IgD-negative memory B cell (primary cell): ENCODE measurements around the gene BRCA2. TPM values are rescaled to one million over a fixed set of nuclear protein-coding genes. Genes with fewer than 3 reads are reported as not detected.

Source experiments
- H3K27ac Mint-ChIP-seq, 3 donors: one replicate each; pipeline ENCODE4 v1.8.0; 2020 to 2022; ENCODE audit warnings: mild to moderate bottlenecking in 3 of 3, mixed read lengths in 3 of 3, moderate library complexity in 1 of 3
- H3K27me3 Mint-ChIP-seq: one replicate; pipeline ENCODE4 v1.8.0; 2021; ENCODE audit warnings: mixed read lengths
- H3K36me3 Mint-ChIP-seq: one replicate; pipeline ENCODE4 v1.8.0; 2020; ENCODE audit warnings: mild to moderate bottlenecking, mixed read lengths
- H3K4me1 Mint-ChIP-seq, 3 donors: one replicate each; pipeline ENCODE4 v1.8.0; 2020 to 2022; ENCODE audit warnings: mixed read lengths in 3 of 3, mild to moderate bottlenecking in 1 of 3
- H3K4me3 Mint-ChIP-seq, 4 donors: one replicate each; pipeline ENCODE4 v1.8.0; 2020 to 2022; ENCODE audit warnings: mild to moderate bottlenecking in 4 of 4, mixed read lengths in 4 of 4, moderate library complexity in 3 of 4
- H3K9me3 Mint-ChIP-seq, 3 donors: one replicate each; pipeline ENCODE4 v1.8.0; 2020 to 2021; ENCODE audit warnings: mixed read lengths in 3 of 3, mild to moderate bottlenecking in 1 of 3
- polyA plus RNA-seq: library from polyadenylated mRNA; unstranded; fragments of 300-500 nt; fragmentation: Illumina TruSeq; gene quantifications from one replicate; pipeline ENCODE4 v1.2.3, GENCODE V29; 2021

The BRCA2 gene
- polyA plus RNA-seq, 1 donor from 2014 or later: 6.5 TPM

DNA sequence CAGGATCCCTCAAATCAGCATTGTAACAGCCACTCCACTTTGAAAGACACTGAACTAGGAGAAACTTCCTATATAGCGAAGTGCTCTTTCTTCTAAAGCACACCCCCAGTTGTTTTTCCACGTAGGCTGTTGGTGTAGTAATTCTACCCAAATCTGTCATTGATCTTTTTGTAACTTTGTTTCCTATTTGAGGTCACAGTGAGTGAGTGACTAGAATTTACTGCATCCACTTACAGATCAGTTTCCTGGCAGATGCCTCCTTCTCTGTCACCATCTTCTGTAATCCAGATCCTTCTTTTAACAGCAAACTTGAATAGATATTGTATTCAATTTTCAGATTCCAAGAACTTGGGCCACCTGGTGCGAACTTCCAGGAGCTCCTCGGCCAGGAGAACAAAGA, 15.4 kb upstream of the BRCA2 start:
- Mint-ChIP-seq H3K9me3 (peaks cover 0 to 2% (median 0%) of the 10 kb centered on the region in 3 donors), H3K4me1 (peaks cover 0 to 2% (median 0%) of the 10 kb centered on the region in 3 donors), H3K36me3 (no peaks in the 10 kb centered on the region), H3K27ac (no peak overlapping the region), H3K4me3 (no peak overlapping the region), H3K27me3 (peaks cover 2% of the 10 kb centered on the region)

DNA sequence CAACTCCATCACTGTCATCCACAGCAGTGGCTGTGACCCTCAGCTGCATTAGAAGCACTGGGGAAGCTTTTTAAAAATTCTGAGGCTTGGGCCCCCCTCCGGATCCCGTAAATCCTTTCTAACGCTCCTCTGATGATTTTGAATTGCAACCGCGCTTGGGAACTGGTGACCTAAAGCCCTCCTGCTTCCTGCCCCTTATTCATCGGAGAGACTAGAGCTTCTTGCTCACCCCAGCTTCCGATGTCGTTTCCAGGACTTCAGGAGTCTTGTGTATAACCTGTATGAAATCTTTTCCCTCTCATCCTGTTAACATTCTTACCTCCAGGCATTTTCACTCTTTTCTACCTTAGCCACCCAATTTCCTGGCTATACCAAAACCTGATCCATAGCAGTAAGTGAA, 14.9 kb upstream of the BRCA2 start:
- Mint-ChIP-seq H3K27me3 (peaks cover 2% of the 10 kb centered on the region), H3K9me3 (peaks cover 0 to 2% (median 0%) of the 10 kb centered on the region in 3 donors), H3K36me3 (no peaks in the 10 kb centered on the region), H3K4me3 (no peak overlapping the region), H3K4me1 (peaks cover 0 to 2% (median 0%) of the 10 kb centered on the region in 3 donors), H3K27ac (no peak overlapping the region)

DNA sequence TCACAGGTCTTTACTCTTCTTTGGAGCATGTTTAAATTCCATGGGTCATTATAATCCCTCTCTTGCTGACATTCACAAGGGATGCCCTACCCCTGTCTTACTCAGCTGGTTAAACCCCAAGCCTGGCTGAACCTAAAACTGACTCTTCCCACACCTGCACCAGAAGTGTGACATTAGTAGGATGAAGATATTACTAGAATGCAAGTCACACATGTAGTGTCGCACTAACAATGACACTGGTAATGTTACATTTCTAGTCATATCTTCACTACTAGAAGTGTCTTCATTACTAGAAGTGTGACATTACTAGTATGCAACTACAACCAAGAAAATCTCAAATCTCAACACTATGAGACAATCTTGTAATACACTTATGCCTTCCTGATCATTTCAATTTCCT, 14.4 kb upstream of the BRCA2 start:
- Mint-ChIP-seq H3K27me3 (peaks cover 2% of the 10 kb centered on the region), H3K4me3 (no peak overlapping the region), H3K27ac (no peak overlapping the region), H3K9me3 (peaks cover 0 to 2% (median 0%) of the 10 kb centered on the region in 3 donors), H3K4me1 (peaks cover 0 to 2% (median 0%) of the 10 kb centered on the region in 3 donors), H3K36me3 (no peaks in the 10 kb centered on the region)

DNA sequence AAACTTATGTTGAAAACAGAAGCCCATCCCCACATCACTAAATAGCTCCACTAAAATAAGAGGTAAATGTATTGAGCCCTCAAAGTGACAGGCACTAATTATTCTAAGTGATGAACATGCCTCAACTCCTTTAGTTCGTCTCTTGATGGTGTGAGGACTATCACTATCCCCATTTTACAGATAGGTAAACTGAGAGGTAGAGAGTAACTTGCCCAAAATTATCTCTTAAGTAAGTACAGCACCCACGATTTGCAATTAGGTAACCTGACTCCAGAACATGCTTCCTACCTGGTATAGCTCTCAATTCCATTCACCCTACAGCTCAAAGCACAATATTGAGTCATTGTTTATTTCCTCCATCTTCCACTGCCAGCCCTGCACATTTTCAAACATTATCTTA, 12.8 kb upstream of the BRCA2 start:
- H3K36me3 Mint-ChIP-seq: peaks cover 2% of the 10 kb centered on the region
- peaks cover 0 to 2% (median 0%) of the 10 kb centered on the region in 3 donors for H3K9me3 Mint-ChIP-seq
- no peak overlapping the region for H3K27ac Mint-ChIP-seq
- H3K27me3 Mint-ChIP-seq: peaks cover 6% of the 10 kb centered on the region
- H3K4me3 Mint-ChIP-seq: no peak overlapping the region
- H3K4me1 Mint-ChIP-seq: peaks cover 0 to 2% (median 0%) of the 10 kb centered on the region in 3 donors

DNA sequence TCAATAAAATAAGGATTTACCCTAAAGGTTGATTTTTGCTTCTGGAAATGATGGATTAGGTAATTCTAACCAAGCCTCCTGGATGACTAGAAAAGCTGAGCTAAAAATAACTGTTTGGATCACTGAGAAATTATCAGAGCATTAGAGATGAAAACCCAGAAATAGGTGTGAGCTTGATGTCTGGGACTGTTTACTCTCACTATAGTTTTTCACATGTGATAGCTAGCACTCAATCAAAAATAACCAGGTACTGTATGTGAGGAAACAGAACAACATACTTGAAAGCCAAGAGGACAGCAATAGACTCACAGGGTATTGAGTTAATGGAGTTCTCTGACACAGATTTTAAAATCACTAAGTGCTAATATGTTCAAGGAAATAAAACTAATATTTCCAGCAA, 9.7 kb upstream of the BRCA2 start:
- H3K4me1 Mint-ChIP-seq: peaks cover 4 to 11% (median 5%) of the 10 kb centered on the region in 3 donors
- no peak overlapping the region for H3K4me3 Mint-ChIP-seq
- peaks cover 6% of the 10 kb centered on the region for H3K27me3 Mint-ChIP-seq
- H3K36me3 Mint-ChIP-seq: peaks cover 2% of the 10 kb centered on the region
- H3K9me3 Mint-ChIP-seq: no peaks in the 10 kb centered on the region
- H3K27ac Mint-ChIP-seq: no peak overlapping the region

DNA sequence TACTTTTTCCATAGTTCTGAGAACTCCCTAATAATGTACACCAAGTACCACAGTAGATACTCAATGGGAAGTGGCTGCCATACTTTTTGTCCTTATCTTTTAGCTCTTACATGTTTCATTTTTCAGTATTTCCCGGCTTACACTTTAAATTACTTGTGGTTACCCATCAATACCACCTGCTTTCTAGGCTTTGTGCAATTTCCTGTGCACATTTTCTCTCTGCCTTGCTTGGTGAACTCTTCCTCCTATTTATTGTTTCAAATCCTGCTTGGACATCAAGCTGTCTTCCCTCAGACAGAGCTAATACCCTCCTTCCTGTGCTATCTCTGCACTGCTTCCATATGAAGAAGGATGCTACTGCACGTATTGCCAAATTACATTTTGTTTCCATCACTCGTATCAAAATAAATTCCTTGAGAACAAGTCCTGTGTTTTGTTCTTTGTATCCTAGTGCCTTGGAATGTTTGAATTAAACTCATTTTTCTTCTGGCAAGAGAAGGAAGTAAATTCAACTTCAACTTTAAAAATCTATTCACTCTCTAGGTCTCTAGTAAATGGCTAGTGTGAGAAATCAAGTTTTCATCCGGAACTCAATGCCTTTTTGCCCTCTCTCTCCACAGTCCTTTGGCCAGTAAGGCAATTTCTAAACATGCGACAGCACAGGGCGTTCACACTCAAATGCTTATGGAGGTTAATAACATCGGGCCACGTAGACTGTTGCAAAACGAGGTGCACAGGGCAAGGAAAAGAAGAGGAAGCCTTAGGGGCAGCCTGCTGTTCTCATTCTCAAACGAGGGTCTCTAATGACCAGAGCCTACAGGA, 5.8 kb upstream of the BRCA2 start:
- peak overlapping the region in 1 of 3 donors; percentile 61 for H3K27ac Mint-ChIP-seq

DNA sequence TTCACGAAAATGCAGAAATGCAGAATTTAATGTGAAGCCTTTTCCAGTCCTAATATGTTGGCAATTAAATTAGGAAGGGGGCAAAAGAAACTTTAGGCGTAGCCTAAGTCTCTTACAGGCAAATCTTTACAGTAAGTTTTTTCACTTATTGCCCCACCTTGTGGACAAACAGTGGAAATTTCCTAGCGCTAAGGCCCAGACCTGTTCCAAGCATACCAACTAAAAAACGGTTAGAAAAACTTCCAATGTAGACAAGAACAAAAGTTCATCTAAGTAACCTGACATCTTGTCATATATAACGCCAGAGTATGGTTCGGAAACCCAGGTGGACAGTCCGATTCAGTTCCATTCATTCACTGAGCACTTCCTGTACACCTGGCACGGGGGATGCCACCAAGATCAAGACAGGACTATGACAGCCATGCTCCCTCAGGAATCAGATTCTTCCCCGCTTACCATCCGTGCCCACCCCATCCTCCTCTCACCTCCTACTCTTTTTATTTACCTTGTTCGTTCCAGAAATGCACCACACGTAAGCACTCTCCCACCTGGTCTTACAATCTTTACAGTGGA, 5.1 kb upstream of the BRCA2 start:
- H3K27me3 Mint-ChIP-seq: peaks cover 6% of the 10 kb centered on the region
- H3K4me3 Mint-ChIP-seq: peak overlapping the region in 2 of 4 donors; percentile 57 to 63
- H3K9me3 Mint-ChIP-seq: no peaks in the 10 kb centered on the region
- peaks cover 5 to 16% (median 10%) of the 10 kb centered on the region in 3 donors for H3K4me1 Mint-ChIP-seq
- peak overlapping the region in 1 of 3 donors; percentile 61 for H3K27ac Mint-ChIP-seq
- peaks cover 2% of the 10 kb centered on the region for H3K36me3 Mint-ChIP-seq

More for the DNA sequence above, 5.8 kb upstream of the BRCA2 start:
- H3K4me1 Mint-ChIP-seq: peaks cover 5 to 14% (median 5%) of the 10 kb centered on the region in 3 donors
- peaks cover 6% of the 10 kb centered on the region for H3K27me3 Mint-ChIP-seq
- H3K4me3 Mint-ChIP-seq: peak overlapping the region in 2 of 4 donors; percentile 57 to 63
- H3K36me3 Mint-ChIP-seq: peaks cover 2% of the 10 kb centered on the region
- no peaks in the 10 kb centered on the region for H3K9me3 Mint-ChIP-seq

DNA sequence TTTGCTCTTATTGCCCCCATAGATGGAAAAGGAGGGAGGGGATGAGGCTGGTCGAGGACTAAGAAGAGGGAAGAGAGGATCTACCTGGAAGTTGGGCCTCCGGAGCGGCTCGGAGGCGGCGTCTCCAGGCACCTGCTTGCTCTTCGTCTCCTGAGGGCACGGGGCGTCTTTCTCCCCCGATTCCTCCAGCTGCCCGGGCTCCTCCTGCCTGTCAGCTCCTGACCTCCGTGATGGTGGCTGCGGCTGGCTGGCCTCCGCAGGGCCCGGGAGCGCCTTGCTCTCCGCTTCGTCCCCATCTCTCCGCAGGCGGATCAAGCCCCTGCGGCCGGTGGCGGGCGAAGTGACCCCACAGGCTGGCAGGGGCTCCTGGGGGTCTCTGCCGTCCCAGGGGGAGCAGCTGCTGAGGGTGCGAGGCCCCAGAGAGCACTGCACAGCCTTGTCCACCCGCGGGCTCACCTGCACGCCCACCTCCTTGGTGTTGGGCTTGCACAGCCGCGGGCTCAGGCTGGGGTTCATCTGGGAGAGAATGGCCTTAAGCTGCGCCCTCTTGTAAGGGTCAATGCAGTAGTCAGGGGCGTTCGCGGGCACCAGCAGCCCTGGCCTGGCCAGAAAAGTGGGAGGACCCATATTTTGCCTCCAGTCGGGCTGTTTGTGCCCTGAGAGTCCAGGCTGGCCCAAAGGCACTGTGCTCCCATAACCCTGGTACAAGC, 4.0 kb upstream of the BRCA2 start:
- Mint-ChIP-seq H3K36me3 (no peaks in the 10 kb centered on the region), H3K4me1 (peaks cover 5 to 16% (median 13%) of the 10 kb centered on the region in 3 donors), H3K27me3 (peaks cover 4% of the 10 kb centered on the region), H3K27ac (peak overlapping the region in 2 of 3 donors; percentile 61 to 87), H3K9me3 (no peaks in the 10 kb centered on the region), H3K4me3 (peak overlapping the region in 1 of 4 donors; percentile 57)

DNA sequence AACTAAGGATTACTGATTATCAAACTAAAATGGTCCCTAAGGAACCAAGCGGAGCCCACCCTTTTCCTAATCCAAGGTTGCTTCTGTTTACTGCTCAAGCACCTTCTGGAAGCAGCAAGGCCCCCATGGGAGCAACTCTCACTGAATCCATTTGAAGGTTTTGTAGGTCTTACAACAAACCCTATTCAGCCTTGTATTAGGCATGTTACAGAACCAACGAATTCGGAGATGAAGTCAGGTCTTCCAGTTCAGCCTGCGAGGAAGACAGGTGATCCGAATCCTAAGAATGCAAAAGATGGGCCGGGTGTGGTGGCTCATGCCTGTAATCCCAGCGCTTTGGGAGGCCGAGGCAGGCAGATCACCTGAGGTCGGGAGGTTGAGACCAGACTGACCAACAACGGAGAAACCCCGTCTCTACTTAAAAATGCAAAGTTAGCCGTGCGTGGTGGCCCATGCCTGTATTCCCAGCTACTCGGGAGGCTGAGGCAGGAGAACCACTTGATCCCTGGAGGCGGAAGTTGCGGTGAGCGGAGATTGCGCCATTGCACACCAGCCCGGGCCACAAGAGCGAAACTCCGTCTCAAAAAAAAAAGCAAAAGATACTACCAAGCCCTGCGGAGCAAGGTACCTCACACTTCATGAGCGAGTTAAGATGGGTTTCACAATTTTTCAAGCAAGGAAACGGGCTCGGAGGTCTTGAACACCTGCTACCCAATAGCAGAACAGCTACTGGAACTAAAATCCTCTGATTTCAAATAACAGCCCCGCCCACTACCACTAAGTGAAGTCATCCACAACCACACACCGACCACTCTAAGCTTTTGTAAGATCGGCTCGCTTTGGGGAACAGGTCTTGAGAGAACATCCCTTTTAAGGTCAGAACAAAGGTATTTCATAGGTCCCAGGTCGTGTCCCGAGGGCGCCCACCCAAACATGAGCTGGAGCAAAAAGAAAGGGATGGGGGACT, 754 bp upstream of the BRCA2 start:
- Mint-ChIP-seq H3K4me3 (peak overlapping the region; percentile 93 to 99 (median 98)), H3K36me3 (no peaks in the 10 kb centered on the region), H3K27ac (peak overlapping the region; percentile 98 to 100 (median 99)), H3K9me3 (no peaks in the 10 kb centered on the region), H3K27me3 (peaks cover 1% of the 10 kb centered on the region), H3K4me1 (peaks cover 5 to 14% (median 14%) of the 10 kb centered on the region in 3 donors)

DNA sequence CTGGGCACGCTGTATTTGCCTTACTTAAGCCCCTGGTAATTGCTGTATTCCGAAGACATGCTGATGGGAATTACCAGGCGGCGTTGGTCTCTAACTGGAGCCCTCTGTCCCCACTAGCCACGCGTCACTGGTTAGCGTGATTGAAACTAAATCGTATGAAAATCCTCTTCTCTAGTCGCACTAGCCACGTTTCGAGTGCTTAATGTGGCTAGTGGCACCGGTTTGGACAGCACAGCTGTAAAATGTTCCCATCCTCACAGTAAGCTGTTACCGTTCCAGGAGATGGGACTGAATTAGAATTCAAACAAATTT, 676 bp downstream of the BRCA2 start:
- Mint-ChIP-seq H3K36me3 (no peaks in the 10 kb centered on the region), H3K9me3 (no peaks in the 10 kb centered on the region), H3K27me3 (no peaks in the 10 kb centered on the region), H3K4me1 (peaks cover 0 to 12% (median 4%) of the 10 kb centered on the region in 3 donors), H3K27ac (peak overlapping the region; percentile 98 to 100 (median 99)), H3K4me3 (peak overlapping the region; percentile 93 to 99 (median 98))

DNA sequence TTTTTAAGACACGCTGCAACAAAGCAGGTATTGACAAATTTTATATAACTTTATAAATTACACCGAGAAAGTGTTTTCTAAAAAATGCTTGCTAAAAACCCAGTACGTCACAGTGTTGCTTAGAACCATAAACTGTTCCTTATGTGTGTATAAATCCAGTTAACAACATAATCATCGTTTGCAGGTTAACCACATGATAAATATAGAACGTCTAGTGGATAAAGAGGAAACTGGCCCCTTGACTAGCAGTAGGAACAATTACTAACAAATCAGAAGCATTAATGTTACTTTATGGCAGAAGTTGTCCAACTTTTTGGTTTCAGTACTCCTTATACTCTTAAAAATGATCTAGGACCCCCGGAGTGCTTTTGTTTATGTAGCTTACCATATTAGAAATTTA, 1.2 kb downstream of the BRCA2 start:
- Mint-ChIP-seq H3K4me3 (peak overlapping the region; percentile 72 to 99 (median 95)), H3K27me3 (no peaks in the 10 kb centered on the region), H3K9me3 (no peaks in the 10 kb centered on the region), H3K27ac (peak overlapping the region in 2 of 3 donors; percentile 98 to 99), H3K36me3 (no peaks in the 10 kb centered on the region), H3K4me1 (peaks cover 0 to 12% (median 4%) of the 10 kb centered on the region in 3 donors)

DNA sequence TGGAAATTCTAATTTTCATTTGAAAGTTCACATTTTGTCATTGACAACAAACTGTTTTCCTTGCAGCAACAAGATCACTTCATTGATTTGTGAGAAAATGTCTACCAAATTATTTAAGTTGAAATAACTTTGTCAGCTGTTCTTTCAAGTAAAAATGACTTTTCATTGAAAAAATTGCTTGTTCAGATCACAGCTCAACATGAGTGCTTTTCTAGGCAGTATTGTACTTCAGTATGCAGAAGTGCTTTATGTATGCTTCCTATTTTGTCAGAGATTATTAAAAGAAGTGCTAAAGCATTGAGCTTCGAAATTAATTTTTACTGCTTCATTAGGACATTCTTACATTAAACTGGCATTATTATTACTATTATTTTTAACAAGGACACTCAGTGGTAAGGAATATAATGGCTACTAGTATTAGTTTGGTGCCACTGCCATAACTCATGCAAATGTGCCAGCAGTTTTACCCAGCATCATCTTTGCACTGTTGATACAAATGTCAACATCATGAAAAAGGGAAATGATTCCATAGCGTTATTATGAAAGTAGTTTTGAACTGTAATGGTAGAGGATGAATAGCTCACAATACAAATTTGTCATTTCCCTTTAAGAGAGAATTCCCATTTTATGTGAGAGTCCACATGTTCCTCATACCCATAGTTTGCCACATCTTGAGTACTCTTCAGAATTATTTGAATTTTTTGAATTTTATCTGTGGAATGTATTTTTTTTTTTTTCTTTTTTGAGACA, 2.6 kb downstream of the BRCA2 start:
- H3K9me3 Mint-ChIP-seq: no peaks in the 10 kb centered on the region
- no peaks in the 10 kb centered on the region for H3K27me3 Mint-ChIP-seq
- H3K27ac Mint-ChIP-seq: no peak overlapping the region
- H3K4me3 Mint-ChIP-seq: peak overlapping the region in 1 of 4 donors; percentile 4
- no peaks in the 10 kb centered on the region for H3K36me3 Mint-ChIP-seq
- peaks cover 0 to 12% (median 4%) of the 10 kb centered on the region in 3 donors for H3K4me1 Mint-ChIP-seq

DNA sequence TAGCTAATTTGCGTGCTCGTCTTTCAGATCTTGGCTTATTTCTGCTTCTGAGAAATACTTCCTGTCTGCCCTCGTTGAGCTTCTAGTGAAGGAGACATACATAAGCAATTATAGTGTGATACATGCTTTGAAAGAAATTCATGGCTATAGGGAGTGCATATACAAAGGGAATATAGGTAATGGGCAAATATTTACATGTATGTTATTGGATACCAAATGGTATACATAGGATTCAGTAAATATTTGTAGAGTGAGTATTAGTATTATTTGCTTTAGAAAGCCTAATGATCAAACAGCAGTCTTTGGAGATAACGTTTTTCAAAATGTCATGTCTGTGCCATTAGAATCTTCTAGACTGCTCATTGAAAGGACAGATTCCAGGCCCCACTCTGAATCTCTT, 5.2 kb downstream of the BRCA2 start:
- no peak overlapping the region for H3K27ac Mint-ChIP-seq
- H3K4me3 Mint-ChIP-seq: no peak overlapping the region
- peaks cover 0 to 9% (median 2%) of the 10 kb centered on the region in 3 donors for H3K4me1 Mint-ChIP-seq
- no peaks in the 10 kb centered on the region for H3K36me3 Mint-ChIP-seq
- H3K9me3 Mint-ChIP-seq: no peaks in the 10 kb centered on the region
- H3K27me3 Mint-ChIP-seq: no peaks in the 10 kb centered on the region

DNA sequence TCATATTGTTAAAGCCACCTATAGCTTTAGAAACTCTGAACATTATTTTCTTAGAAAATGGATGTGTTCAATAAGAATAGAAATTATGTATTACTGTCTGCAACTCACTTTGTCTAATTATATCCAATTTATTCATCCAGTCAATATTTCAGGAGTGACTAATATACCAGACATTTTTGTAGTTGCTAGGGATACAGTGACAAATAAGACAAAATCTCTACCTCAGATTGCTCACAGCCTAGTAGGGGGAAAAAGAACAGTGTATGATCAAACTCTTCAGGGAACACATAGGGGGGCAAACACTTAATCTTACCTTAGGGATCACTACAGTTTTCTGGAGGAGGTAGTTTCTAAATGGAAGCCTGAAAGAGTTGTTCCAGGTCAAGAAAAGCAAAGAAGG, 8.6 kb downstream of the BRCA2 start:
- H3K36me3 Mint-ChIP-seq: no peaks in the 10 kb centered on the region
- H3K9me3 Mint-ChIP-seq: no peaks in the 10 kb centered on the region
- H3K27ac Mint-ChIP-seq: no peak overlapping the region
- H3K27me3 Mint-ChIP-seq: no peaks in the 10 kb centered on the region
- H3K4me3 Mint-ChIP-seq: no peak overlapping the region
- peaks cover 0 to 3% (median 0%) of the 10 kb centered on the region in 3 donors for H3K4me1 Mint-ChIP-seq
